ENCODE results near the gene DRD1. TPM values are rescaled to one million over a fixed set of nuclear protein-coding genes. Genes with fewer than 3 reads are reported as not detected.

DRD1 gene
- total RNA-seq, 3 donors from 2014 or later (not counting 1 experiment from before 2014, with no cell fraction given): not detected

DNA sequence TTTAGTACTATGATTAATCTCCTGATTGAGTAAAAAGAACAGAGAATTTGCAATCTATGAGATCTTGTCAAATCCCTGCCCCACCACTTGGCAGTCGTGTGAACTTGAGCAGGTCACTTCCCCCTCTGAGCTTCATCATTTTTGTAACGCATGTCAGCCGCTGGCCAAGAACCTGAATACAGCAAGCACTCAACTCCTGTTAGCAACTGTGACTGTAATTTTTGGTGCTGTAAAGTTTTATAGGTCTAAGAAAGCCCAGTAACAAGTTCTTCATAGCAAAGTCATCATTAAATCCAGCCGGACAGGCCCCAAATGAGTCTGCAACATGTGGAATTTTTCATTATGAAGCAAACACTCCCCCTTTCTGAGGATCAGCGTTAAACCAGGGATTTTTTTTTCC lies 49.4 kb downstream of the DRD1 start:
- Histone ChIP-seq H3K4me1 (ENCODE audit: control insufficient read depth, insufficient read depth, low read length) (no peaks in the 10 kb centered on the region), H3K27me3 (ENCODE audit: control insufficient read depth, insufficient read depth, low read length) (no peaks in the 10 kb centered on the region), H3K36me3 (ENCODE audit: control insufficient read depth, insufficient read depth, low read length) (no peaks in the 10 kb centered on the region), H3K4me3 (ENCODE audit: low read length) (no peak overlapping the region), H3K9me3 (ENCODE audit: control insufficient read depth, insufficient read depth, low read length) (no peaks in the 10 kb centered on the region), H3K27ac (ENCODE audit: low read length) (no peak overlapping the region)
- intact Hi-C loops (cut with micrococcal nuclease): no loop called here
- Mint-ChIP-seq H3K27me3 (ENCODE audit: low read depth in 2 of 2) (peaks cover 5 to 11% of the 10 kb centered on the region in 2 donors), H3K4me3 (no peak overlapping the region), H3K9me3 (no peaks in the 10 kb centered on the region), H3K4me1 (no peaks in the 10 kb centered on the region), H3K27ac (no peak overlapping the region), H3K36me3 (no peaks in the 10 kb centered on the region)
- TF ChIP-seq, protein P1, sequence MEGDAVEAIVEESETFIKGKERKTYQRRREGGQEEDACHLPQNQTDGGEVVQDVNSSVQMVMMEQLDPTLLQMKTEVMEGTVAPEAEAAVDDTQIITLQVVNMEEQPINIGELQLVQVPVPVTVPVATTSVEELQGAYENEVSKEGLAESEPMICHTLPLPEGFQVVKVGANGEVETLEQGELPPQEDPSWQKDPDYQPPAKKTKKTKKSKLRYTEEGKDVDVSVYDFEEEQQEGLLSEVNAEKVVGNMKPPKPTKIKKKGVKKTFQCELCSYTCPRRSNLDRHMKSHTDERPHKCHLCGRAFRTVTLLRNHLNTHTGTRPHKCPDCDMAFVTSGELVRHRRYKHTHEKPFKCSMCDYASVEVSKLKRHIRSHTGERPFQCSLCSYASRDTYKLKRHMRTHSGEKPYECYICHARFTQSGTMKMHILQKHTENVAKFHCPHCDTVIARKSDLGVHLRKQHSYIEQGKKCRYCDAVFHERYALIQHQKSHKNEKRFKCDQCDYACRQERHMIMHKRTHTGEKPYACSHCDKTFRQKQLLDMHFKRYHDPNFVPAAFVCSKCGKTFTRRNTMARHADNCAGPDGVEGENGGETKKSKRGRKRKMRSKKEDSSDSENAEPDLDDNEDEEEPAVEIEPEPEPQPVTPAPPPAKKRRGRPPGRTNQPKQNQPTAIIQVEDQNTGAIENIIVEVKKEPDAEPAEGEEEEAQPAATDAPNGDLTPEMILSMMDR (IDR thresholded peaks at IDR 0.05): no peak
- WGBS (ENCODE audit: insufficient coverage): 69% methylated on average over 5 of the region's 5 CpGs
- DNase-seq (no peak), ATAC-seq (no peak)

DNA sequence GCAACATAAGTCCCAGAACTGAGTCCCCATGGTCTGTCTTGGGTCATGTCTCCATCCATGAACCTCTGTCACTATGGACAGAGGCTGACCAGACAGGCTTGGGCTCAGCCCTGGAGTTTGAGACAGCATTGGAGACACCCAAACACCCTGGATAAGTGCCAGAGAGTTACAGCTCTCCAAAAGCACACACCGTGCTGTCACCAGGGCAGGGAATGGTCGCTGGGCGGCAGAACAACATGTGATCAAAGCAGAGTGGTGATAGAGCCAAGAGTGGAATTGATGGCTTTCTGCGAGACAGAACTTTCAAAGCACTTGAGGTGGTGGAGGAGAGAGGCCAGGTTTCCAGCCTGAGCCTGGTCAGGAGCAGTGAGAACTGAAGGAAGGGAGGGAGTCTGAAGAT lies 50.1 kb downstream of the DRD1 start:
- DNase-seq (no peak), ATAC-seq (no peak)
- 78% methylated on average over 4 of the region's 4 CpGs for WGBS (ENCODE audit: insufficient coverage)
- no peaks in the 10 kb centered on the region for H3K36me3 Mint-ChIP-seq
- Histone ChIP-seq H3K27ac (ENCODE audit: low read length) (no peak overlapping the region), H3K9me3 (ENCODE audit: control insufficient read depth, insufficient read depth, low read length) (no peaks in the 10 kb centered on the region), H3K27me3 (ENCODE audit: control insufficient read depth, insufficient read depth, low read length) (no peaks in the 10 kb centered on the region), H3K4me1 (ENCODE audit: control insufficient read depth, insufficient read depth, low read length) (no peaks in the 10 kb centered on the region), H3K36me3 (ENCODE audit: control insufficient read depth, insufficient read depth, low read length) (no peaks in the 10 kb centered on the region), H3K4me3 (ENCODE audit: low read length) (no peak overlapping the region)
- no peak overlapping the region for H3K27ac Mint-ChIP-seq
- no peak overlapping the region for H3K4me3 Mint-ChIP-seq
- H3K9me3 Mint-ChIP-seq: no peaks in the 10 kb centered on the region
- H3K27me3 Mint-ChIP-seq (ENCODE audit: low read depth in 2 of 2): peaks cover 5 to 11% of the 10 kb centered on the region in 2 donors
- intact Hi-C loops (cut with micrococcal nuclease): no loop called here
- TF ChIP-seq, protein P1 (IDR thresholded peaks at IDR 0.05): no peak
- no peaks in the 10 kb centered on the region for H3K4me1 Mint-ChIP-seq

DNA sequence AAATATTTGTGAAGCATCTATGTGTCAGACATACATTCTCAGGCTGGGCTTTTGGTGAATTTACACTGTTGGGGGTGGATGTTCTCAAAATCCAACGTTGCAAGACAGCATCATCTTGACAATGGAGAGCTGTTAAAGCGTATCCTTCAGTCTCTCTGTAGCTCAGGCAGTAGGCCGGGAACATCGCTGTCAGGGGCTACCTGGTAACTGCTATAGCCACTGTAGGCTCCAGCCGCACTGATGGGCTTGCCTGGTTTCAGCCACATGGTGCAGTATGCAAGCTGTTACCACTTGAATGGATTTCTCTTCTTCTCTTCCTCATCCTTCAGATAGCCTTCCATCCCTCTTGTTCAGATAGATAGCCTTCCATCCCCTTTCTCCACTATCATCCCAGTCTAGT lies 51.7 kb downstream of the DRD1 start:
- no peak overlapping the region for H3K27ac Mint-ChIP-seq
- peaks cover 5 to 14% of the 10 kb centered on the region in 2 donors for H3K27me3 Mint-ChIP-seq (ENCODE audit: low read depth in 2 of 2)
- ATAC-seq (no peak), DNase-seq (no peak)
- Histone ChIP-seq H3K27ac (ENCODE audit: low read length) (no peak overlapping the region), H3K4me1 (ENCODE audit: control insufficient read depth, insufficient read depth, low read length) (no peaks in the 10 kb centered on the region), H3K9me3 (ENCODE audit: control insufficient read depth, insufficient read depth, low read length) (no peaks in the 10 kb centered on the region), H3K4me3 (ENCODE audit: low read length) (no peak overlapping the region), H3K36me3 (ENCODE audit: control insufficient read depth, insufficient read depth, low read length) (no peaks in the 10 kb centered on the region), H3K27me3 (ENCODE audit: control insufficient read depth, insufficient read depth, low read length) (no peaks in the 10 kb centered on the region)
- no peaks in the 10 kb centered on the region for H3K4me1 Mint-ChIP-seq
- no peaks in the 10 kb centered on the region for H3K9me3 Mint-ChIP-seq
- WGBS (ENCODE audit: insufficient coverage): 81% methylated on average over 5 of the region's 5 CpGs
- TF ChIP-seq, protein P1 (IDR thresholded peaks at IDR 0.05): no peak
- no peak overlapping the region for H3K4me3 Mint-ChIP-seq
- intact Hi-C loops (cut with micrococcal nuclease): no loop called here
- H3K36me3 Mint-ChIP-seq: no peaks in the 10 kb centered on the region

DNA sequence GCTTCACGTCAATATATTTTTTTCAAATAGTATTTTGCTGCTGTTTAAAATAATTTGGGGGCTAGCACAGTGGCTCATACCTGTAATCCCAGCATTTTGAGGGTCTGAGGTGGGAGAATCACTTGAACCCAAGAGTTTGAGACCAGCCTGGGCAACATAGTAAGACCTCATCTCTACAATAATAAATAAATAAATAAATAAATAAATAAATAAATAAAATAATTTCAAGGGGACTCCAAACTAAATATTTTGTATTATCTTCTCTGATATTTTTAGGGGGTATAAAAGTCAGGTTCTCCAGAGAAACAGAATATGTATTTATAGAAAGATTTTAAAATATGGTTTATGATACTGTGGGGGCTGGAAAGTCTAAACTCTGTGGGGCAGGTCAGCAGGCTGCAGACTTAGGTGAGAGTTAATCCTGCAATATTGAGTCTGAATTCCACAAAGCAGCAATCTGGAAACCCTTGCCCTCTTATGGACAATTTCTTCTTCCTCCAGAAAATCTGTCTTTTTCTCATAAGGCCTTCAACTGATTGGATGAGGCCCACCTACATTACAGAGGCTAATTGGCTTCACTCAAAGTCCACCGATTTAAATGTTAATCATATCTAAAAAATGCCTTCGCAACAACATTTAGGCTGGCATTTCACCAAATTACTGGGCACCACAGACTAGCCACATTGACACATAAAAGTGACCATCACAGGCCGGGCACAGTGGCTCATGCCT lies 53.5 kb downstream of the DRD1 start:
- no peak for DNase-seq
- H3K36me3 Mint-ChIP-seq: no peaks in the 10 kb centered on the region
- no peak for ATAC-seq
- TF ChIP-seq, protein P1 (IDR thresholded peaks at IDR 0.05): no peak
- no peaks in the 10 kb centered on the region for H3K4me1 Mint-ChIP-seq
- H3K27ac Mint-ChIP-seq: no peak overlapping the region
- intact Hi-C loops (cut with micrococcal nuclease): no loop called here
- Histone ChIP-seq H3K36me3 (ENCODE audit: control insufficient read depth, insufficient read depth, low read length) (no peaks in the 10 kb centered on the region), H3K4me3 (ENCODE audit: low read length) (no peak overlapping the region), H3K9me3 (ENCODE audit: control insufficient read depth, insufficient read depth, low read length) (no peaks in the 10 kb centered on the region), H3K4me1 (ENCODE audit: control insufficient read depth, insufficient read depth, low read length) (no peaks in the 10 kb centered on the region), H3K27ac (ENCODE audit: low read length) (no peak overlapping the region), H3K27me3 (ENCODE audit: control insufficient read depth, insufficient read depth, low read length) (no peaks in the 10 kb centered on the region)
- peaks cover 0 to 18% of the 10 kb centered on the region in 2 donors for H3K27me3 Mint-ChIP-seq (ENCODE audit: low read depth in 2 of 2)
- 88% methylated on average over 4 of the region's 4 CpGs for WGBS (ENCODE audit: insufficient coverage)
- no peaks in the 10 kb centered on the region for H3K9me3 Mint-ChIP-seq
- H3K4me3 Mint-ChIP-seq: no peak overlapping the region

All from natural killer cell (primary cell).